ENCODE data around the gene CPNE8.
A peak's percentile ranks its signal among the peaks of the same experiment; 100 is the strongest.

Gene CPNE8

DNA sequence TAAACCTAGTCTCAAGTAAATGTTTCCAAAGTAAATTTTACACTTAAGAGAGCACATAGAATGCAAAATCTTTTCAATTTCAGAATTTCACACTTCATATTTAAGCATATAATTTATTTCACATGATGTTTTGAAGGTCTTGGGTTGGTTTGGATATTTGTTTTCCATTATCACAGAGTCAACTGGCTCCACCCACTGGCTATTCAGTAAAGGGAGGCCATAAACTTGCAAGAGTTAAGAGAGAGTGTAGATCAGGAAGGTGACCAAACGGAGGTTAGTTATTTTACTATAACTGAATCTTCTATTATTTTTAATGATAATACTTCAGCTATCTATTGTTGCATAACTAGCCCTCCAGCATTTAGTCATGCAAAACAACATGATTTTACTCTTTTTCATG, 6.2 kb upstream of the CPNE8 start:
- TF ChIP-seq POLR2AphosphoS5 (IDR thresholded peaks at IDR 0.05; ENCODE audit: low read depth, low read length) (no peak), FOXP2 (optimal IDR thresholded peaks at IDR 0.05; ENCODE audit: borderline replicate concordance, extremely low read depth, extremely low read length, insufficient read depth) (no peak), SIN3A (IDR thresholded peaks at IDR 0.05; ENCODE audit: borderline replicate concordance, insufficient read depth, low read length) (no peak), TAF1 (IDR thresholded peaks at IDR 0.05; ENCODE audit: borderline replicate concordance, insufficient read depth, low read length) (no peak)
- TF ChIP-seq, protein P1, sequence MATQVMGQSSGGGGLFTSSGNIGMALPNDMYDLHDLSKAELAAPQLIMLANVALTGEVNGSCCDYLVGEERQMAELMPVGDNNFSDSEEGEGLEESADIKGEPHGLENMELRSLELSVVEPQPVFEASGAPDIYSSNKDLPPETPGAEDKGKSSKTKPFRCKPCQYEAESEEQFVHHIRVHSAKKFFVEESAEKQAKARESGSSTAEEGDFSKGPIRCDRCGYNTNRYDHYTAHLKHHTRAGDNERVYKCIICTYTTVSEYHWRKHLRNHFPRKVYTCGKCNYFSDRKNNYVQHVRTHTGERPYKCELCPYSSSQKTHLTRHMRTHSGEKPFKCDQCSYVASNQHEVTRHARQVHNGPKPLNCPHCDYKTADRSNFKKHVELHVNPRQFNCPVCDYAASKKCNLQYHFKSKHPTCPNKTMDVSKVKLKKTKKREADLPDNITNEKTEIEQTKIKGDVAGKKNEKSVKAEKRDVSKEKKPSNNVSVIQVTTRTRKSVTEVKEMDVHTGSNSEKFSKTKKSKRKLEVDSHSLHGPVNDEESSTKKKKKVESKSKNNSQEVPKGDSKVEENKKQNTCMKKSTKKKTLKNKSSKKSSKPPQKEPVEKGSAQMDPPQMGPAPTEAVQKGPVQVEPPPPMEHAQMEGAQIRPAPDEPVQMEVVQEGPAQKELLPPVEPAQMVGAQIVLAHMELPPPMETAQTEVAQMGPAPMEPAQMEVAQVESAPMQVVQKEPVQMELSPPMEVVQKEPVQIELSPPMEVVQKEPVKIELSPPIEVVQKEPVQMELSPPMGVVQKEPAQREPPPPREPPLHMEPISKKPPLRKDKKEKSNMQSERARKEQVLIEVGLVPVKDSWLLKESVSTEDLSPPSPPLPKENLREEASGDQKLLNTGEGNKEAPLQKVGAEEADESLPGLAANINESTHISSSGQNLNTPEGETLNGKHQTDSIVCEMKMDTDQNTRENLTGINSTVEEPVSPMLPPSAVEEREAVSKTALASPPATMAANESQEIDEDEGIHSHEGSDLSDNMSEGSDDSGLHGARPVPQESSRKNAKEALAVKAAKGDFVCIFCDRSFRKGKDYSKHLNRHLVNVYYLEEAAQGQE (IDR thresholded peaks at IDR 0.05; ENCODE audit: insufficient read depth in 1 of 2, low read depth in 2 of 2, low read length in 2 of 2): no peak

GRCh38 chr12:38907201-38907923, 2.0 kb upstream of the CPNE8 start:
- TF ChIP-seq FOXP2 (optimal IDR thresholded peaks at IDR 0.05; ENCODE audit: borderline replicate concordance, extremely low read depth, extremely low read length, insufficient read depth): no peak
- TF ChIP-seq TAF1 (IDR thresholded peaks at IDR 0.05; ENCODE audit: borderline replicate concordance, insufficient read depth, low read length): no peak
- no peak for TF ChIP-seq POLR2AphosphoS5 (IDR thresholded peaks at IDR 0.05; ENCODE audit: low read depth, low read length)

- TF ChIP-seq TAF1 (IDR thresholded peaks at IDR 0.05; ENCODE audit: borderline replicate concordance, insufficient read depth, low read length) (peak; percentile 62; the same call in 1 of the 2 replicates), FOXP2 (optimal IDR thresholded peaks at IDR 0.05; ENCODE audit: borderline replicate concordance, extremely low read depth, extremely low read length, insufficient read depth) (peak; percentile 75), POLR2AphosphoS5 (IDR thresholded peaks at IDR 0.05; ENCODE audit: low read depth, low read length) (peak; percentile 58; the same call in 1 of the 2 replicates), SIN3A (IDR thresholded peaks at IDR 0.05; ENCODE audit: borderline replicate concordance, insufficient read depth, low read length) (peak; percentile 86; the same call in 1 of the 2 replicates)
- TF ChIP-seq, protein P1 (IDR thresholded peaks at IDR 0.05; ENCODE audit: insufficient read depth in 1 of 2, low read depth in 2 of 2, low read length in 2 of 2): peak in 1 of 2 experiments; percentile 22; a peak in 1 of 4 replicates
These were observed 1.2 kb upstream of the CPNE8 start for GRCh38 chr12:38906482-38907200.

DNA sequence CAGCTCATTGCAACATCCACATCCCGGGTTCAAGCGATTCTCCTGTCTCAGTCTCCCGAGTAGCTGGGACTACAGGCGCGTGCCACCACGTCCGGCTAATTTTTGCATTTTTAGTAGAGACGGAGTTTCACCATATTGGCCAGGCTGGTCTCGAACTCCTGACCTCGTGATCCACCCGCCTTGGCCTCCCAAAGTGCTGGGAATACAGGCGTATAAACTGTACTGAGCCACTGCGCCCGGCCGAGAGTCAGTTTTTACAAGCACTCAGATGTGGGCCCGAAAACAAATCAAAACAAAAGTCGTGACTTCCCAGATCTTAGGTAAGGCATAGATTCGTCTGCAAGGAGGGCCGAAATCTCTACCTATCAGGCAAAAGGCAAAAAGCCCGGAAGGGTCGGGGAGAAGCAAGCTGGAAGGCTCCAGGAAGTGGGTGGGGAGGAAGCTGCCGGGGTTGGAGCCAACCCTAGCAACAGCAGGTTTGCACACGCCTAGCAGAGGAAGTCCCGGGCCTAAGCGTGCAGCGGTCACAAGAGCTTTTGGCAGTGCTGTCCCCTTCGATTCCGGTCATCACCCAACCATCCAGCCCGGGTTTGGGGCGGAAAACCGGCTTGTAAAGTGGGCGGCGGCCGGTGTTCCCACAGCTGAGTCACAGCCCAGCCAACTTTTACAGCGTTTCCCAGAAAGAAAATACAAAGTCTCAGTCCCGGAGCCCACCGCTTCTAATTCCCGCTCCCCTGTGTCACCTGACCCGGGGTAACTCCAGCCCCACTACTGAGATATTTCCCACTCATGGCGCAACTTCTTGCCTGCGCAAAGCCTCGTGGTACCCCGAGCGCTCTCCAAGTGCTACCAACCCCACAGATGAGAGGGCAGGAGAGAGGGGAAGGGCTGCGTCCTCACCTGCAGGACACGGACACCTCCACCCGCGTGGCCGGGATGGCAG, 583 bp downstream of the CPNE8 start:
- no peak for TF ChIP-seq POLR2AphosphoS5 (IDR thresholded peaks at IDR 0.05; ENCODE audit: low read depth, low read length)
- TF ChIP-seq FOXP2 (optimal IDR thresholded peaks at IDR 0.05; ENCODE audit: borderline replicate concordance, extremely low read depth, extremely low read length, insufficient read depth): peak; percentile 55
- TF ChIP-seq, protein P1 (IDR thresholded peaks at IDR 0.05; ENCODE audit: insufficient read depth in 1 of 2, low read depth in 2 of 2, low read length in 2 of 2): peak in 1 of 2 experiments; percentile 52; a peak in 1 of 4 replicates
- peak; percentile 68; the same call in 1 of the 2 replicates for TF ChIP-seq TAF1 (IDR thresholded peaks at IDR 0.05; ENCODE audit: borderline replicate concordance, insufficient read depth, low read length)
- peak; percentile 84; the same call in 1 of the 2 replicates for TF ChIP-seq SIN3A (IDR thresholded peaks at IDR 0.05; ENCODE audit: borderline replicate concordance, insufficient read depth, low read length)

DNA sequence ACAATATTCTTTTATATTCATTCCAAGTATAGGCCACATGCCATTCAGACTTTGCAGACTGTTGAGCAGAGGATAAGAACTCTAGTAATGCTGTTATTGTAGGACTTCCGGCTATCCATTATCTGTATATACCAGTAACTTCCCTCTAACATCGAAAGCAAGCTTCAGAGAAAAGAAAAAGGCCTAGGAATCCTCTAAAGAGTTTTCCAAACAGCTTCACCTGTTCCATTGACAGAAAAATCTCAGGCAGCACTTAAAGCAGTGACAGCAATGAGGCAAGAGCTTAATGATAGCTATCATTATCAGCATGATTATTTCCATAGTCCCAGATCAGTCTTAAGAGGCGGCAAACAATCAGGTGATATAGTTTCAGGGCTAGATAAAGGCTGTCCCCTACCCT, 1.8 kb downstream of the CPNE8 start:
- TF ChIP-seq POLR2AphosphoS5 (IDR thresholded peaks at IDR 0.05; ENCODE audit: low read depth, low read length): no peak
- TF ChIP-seq, protein P1 (IDR thresholded peaks at IDR 0.05; ENCODE audit: insufficient read depth in 1 of 2, low read depth in 2 of 2, low read length in 2 of 2): no peak
- TF ChIP-seq SIN3A (IDR thresholded peaks at IDR 0.05; ENCODE audit: borderline replicate concordance, insufficient read depth, low read length): no peak
- TF ChIP-seq TAF1 (IDR thresholded peaks at IDR 0.05; ENCODE audit: borderline replicate concordance, insufficient read depth, low read length): no peak
- no peak for TF ChIP-seq FOXP2 (optimal IDR thresholded peaks at IDR 0.05; ENCODE audit: borderline replicate concordance, extremely low read depth, extremely low read length, insufficient read depth)

All from PFSK-1 (cell line).